PC-9 (cell line): ENCODE measurements around the gene ABCB9. TPM values are rescaled to one million over a fixed set of nuclear protein-coding genes. Genes with fewer than 3 reads are reported as not detected.

Experiments
- BruUV-seq: library from RNA; stranded (reverse); fragments of 400-500 nt; replicated peaks from 2 replicates; lab custom pipeline; 2021; lab: Mats Ljungman, UMichigan
- CTCF ChIA-PET: fragments of 300-600 bp; sonication (Branson Sonifier 250); formaldehyde crosslinking; loops from one replicate; lab custom pipeline; 2022; ENCODE audit warnings: antibody characterized with exemption; lab: Charles Lee
- POLR2A ChIA-PET: fragments of 300-600 bp; sonication (Branson Sonifier 250); formaldehyde crosslinking; loops from one replicate; lab custom pipeline; 2022; ENCODE audit warnings: antibody characterized with exemption; ENCODE audit not compliant: unreplicated experiment; lab: Charles Lee
- DNase-seq, 2 experiments: peaks; one replicate each; pipeline versions ENCODE4 v3.0.0 to v3.0.0-alpha.2; 2015 to 2022; ENCODE audit warnings: mixed read lengths in 1 of 2
- H2AFZ ChIP-seq: fragments of 200-600 bp; sonication (generic); 2 replicates; pipeline ENCODE4 v1.8.1; 2017; ENCODE audit warnings: antibody characterized with exemption
- H3F3A ChIP-seq: fragments of 200-600 bp; sonication (generic); 2 replicates; pipeline ENCODE4 v1.8.1; 2017; ENCODE audit warnings: antibody characterized with exemption, mild to moderate bottlenecking, low read depth; ENCODE audit not compliant: insufficient read depth
- H3K27ac ChIP-seq: fragments of 200-600 bp; sonication (generic); 2 replicates; pipeline ENCODE4 v1.6.1; 2016; ENCODE audit warnings: mixed run types
- H3K27me3 ChIP-seq: fragments of 200-600 bp; sonication (generic); 2 replicates; pipeline ENCODE4 v1.6.1; 2016; ENCODE audit warnings: low read depth, mixed run types; ENCODE audit not compliant: insufficient read depth
- H3K36me3 ChIP-seq: fragments of 200-600 bp; sonication (generic); 2 replicates; pipeline ENCODE4 v1.6.1; 2016; ENCODE audit warnings: low read depth, mixed run types
- H3K4me1 ChIP-seq: fragments of 200-600 bp; sonication (generic); replicated peaks from 2 replicates; pipeline ENCODE4 v1.6.1; 2016; ENCODE audit warnings: mixed run types; ENCODE audit not compliant: insufficient read depth
- H3K4me2 ChIP-seq: fragments of 200-600 bp; sonication (generic); 2 replicates; pipeline ENCODE4 v1.6.1; 2017; ENCODE audit warnings: mixed run types
- H3K4me3 ChIP-seq: fragments of 200-600 bp; sonication (generic); 2 replicates; pipeline ENCODE4 v1.6.1; 2016; ENCODE audit warnings: mixed run types
- H3K79me2 ChIP-seq: fragments of 200-600 bp; sonication (generic); 2 replicates; pipeline ENCODE4 v1.6.1; 2017; ENCODE audit warnings: low read depth, mixed run types
- H3K9me2 ChIP-seq: fragments of 200-600 bp; sonication (generic); 2 replicates; pipeline ENCODE4 v1.8.1; 2017; ENCODE audit warnings: mild to moderate bottlenecking; ENCODE audit not compliant: insufficient read depth
- H3K9me3 ChIP-seq: fragments of 200-600 bp; sonication (generic); 2 replicates; pipeline ENCODE4 v1.8.1; 2016; ENCODE audit warnings: low read depth; ENCODE audit not compliant: insufficient read depth
- H4K20me1 ChIP-seq: fragments of 200-600 bp; sonication (generic); 2 replicates; pipeline ENCODE4 v1.8.1; 2017; ENCODE audit not compliant: insufficient read depth
- EZH2 ChIP-seq: fragments of 200-600 bp; sonication (generic); IDR thresholded peaks from 2 replicates; pipeline ENCODE4 v1.8.0; 2017; ENCODE audit warnings: antibody characterized with exemption, low read depth
- intact Hi-C: fragments of 100-400 bp; cut with micrococcal nuclease; formaldehyde crosslinking; loops from one replicate; pipeline ENCODE4 v1.10.0; 2022; ENCODE audit not compliant: unreplicated experiment
- total RNA-seq: library from RNA; stranded (reverse); gene quantifications from 2 replicates; pipeline ENCODE4 v1.2.3, GENCODE V29; 2021
- TF ChIP-seq, protein P1 (sequence below): fragments of 200-600 bp; sonication (generic); conservative IDR thresholded peaks from 2 replicates; pipeline ENCODE4 v1.6.1; 2017; ENCODE audit warnings: mixed run types, antibody characterized with exemption, mild to moderate bottlenecking, moderate library complexity

ABCB9 gene
- total RNA-seq, 1 experiment from 2014 or later = 13.0 TPM

DNA sequence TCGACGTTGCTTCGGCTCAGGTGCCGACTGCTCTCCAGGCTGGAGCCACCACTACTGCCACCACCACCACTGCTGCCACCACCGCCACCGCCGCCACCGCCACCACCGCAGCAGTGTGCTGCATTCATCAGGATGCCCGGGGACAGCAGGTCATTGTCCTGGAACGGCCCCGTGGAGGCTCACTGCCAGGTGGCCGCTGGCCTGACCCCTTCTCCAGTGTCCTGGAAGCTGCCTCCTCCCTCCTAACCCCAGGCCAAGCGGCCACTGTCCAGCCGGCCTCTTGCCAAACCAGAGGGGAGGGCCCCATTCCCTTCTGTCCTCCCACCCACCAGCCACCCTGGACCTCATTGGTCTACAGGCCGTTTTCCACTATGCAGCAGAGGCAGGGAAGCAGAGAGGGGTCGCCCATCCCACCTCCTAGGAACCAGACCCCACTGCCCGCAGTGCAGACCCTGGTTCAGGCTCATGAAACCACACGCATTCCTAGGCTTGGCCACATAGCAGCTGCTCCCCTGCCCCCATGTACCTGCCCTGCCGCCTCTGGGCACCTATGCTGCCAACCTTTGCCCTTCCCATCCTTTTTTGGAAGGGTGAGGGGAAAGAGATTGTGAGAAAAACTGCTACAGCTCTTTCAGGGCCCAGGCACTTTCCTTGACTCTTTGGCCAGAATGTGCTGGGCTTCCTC is 29.4 kb upstream of the ABCB9 start:
- no peaks in the 10 kb centered on the region for H3K79me2 ChIP-seq
- no TSS peak for BruUV-seq
- intact Hi-C loops = no loop called here
- no peaks in the 10 kb centered on the region for H3F3A ChIP-seq
- no peaks in the 10 kb centered on the region for H3K36me3 ChIP-seq
- POLR2A ChIA-PET = no interaction called here
- CTCF ChIA-PET = interaction anchor here (0.5 to 0.6 kb wide), 2 partner anchors 58 to 172 kb away, joined by 4 to 16 read pairs; no protein-coding TSS in a partner anchor
- no peaks in the 10 kb centered on the region for H3K9me2 ChIP-seq
- TF ChIP-seq, protein P1, sequence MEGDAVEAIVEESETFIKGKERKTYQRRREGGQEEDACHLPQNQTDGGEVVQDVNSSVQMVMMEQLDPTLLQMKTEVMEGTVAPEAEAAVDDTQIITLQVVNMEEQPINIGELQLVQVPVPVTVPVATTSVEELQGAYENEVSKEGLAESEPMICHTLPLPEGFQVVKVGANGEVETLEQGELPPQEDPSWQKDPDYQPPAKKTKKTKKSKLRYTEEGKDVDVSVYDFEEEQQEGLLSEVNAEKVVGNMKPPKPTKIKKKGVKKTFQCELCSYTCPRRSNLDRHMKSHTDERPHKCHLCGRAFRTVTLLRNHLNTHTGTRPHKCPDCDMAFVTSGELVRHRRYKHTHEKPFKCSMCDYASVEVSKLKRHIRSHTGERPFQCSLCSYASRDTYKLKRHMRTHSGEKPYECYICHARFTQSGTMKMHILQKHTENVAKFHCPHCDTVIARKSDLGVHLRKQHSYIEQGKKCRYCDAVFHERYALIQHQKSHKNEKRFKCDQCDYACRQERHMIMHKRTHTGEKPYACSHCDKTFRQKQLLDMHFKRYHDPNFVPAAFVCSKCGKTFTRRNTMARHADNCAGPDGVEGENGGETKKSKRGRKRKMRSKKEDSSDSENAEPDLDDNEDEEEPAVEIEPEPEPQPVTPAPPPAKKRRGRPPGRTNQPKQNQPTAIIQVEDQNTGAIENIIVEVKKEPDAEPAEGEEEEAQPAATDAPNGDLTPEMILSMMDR = no peak
- TF ChIP-seq EZH2 = no peak
- no peaks in the 10 kb centered on the region for H3K4me1 ChIP-seq
- no peak overlapping the region for H3K27ac ChIP-seq
- no peak overlapping the region for H3K4me3 ChIP-seq
- H2AFZ ChIP-seq = no peak overlapping the region
- H3K27me3 ChIP-seq = no peaks in the 10 kb centered on the region
- H4K20me1 ChIP-seq = no peaks in the 10 kb centered on the region
- H3K4me2 ChIP-seq = no peak overlapping the region
- no peaks in the 10 kb centered on the region for H3K9me3 ChIP-seq
- DNase-seq = no peak

DNA sequence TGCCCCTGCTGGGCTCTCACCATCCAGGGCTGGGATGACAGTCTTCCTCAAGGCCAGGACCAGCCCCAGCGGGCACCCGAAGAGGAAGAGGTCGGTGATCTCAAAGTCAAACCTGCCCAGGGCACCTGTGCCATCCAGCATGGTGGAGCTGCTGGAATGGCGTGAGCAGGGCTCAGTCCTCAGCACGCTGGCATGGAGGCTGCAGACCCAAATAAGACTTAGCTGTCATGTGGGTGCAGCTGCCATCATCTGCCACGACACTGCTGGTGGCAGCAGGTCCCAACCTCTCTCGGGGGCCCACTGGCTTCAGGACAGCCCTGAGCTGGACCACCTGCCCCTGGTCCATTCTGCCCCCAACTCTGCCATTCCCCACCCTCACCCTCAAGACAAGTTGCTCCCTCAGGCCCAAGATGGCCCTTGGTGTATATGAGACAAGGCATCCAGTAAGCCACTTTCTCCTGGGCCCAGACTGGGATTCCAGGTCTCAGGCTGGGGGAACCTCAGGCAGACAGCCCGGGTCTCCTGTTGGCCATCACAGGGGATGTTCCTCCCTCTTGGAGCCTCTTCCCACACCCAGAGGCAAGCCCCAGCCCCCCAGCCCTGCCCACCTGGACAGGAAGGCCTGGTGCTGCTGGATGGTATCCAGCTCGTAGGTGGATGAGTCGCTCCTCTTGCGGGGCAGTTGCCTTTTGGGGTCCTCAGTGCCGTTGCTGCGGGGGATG is 28.7 kb upstream of the ABCB9 start:
- Histone ChIP-seq H3K36me3 (no peaks in the 10 kb centered on the region), H2AFZ (no peak overlapping the region), H3K9me2 (no peaks in the 10 kb centered on the region), H3K79me2 (no peaks in the 10 kb centered on the region), H3K4me1 (no peaks in the 10 kb centered on the region), H3K27ac (no peak overlapping the region), H3K9me3 (no peaks in the 10 kb centered on the region), H4K20me1 (no peaks in the 10 kb centered on the region), H3K4me2 (no peak overlapping the region), H3F3A (no peaks in the 10 kb centered on the region), H3K4me3 (no peak overlapping the region), H3K27me3 (no peaks in the 10 kb centered on the region)
- TF ChIP-seq, protein P1 = no peak
- no peak for TF ChIP-seq EZH2
- intact Hi-C loops = no loop called here
- CTCF ChIA-PET = no interaction called here
- BruUV-seq = no TSS peak
- no peak for DNase-seq
- POLR2A ChIA-PET = no interaction called here

DNA sequence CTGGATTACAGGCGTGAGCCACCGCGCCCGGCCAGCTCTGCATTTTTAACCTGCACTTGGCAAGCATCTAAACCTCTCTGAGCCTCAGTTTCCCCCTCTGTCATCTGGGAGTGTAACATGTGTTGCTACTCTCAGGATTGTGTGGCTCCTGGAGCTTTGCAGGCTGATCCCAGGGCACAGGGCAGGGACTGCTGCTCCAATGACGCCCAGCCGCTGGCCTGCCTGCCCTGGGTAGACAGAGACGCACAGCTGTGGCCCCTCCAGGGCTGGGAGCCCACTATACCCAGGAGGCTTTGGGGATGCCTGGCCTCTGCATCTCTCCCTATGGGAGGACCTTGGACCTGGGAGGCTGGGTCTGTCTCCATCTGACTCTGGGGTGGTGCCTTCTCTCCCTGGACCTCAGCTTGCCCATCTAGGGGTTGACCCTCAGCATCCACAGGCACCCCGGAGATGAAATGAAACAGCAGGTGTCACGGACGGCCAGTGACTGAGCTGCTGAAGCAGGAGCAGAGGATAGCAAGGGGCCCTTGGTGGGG is 27.9 kb upstream of the ABCB9 start:
- Histone ChIP-seq H3K27me3 (no peaks in the 10 kb centered on the region), H3K4me2 (no peak overlapping the region), H3K4me3 (no peak overlapping the region), H2AFZ (no peak overlapping the region), H3F3A (no peaks in the 10 kb centered on the region), H3K9me3 (no peaks in the 10 kb centered on the region), H4K20me1 (no peaks in the 10 kb centered on the region), H3K27ac (no peak overlapping the region), H3K4me1 (no peaks in the 10 kb centered on the region), H3K9me2 (no peaks in the 10 kb centered on the region), H3K79me2 (no peaks in the 10 kb centered on the region), H3K36me3 (no peaks in the 10 kb centered on the region)
- CTCF ChIA-PET = no interaction called here
- POLR2A ChIA-PET = no interaction called here
- no peak for DNase-seq
- TF ChIP-seq, protein P1 = no peak
- no peak for TF ChIP-seq EZH2
- BruUV-seq = no TSS peak
- intact Hi-C loops = no loop called here
